GM21737 (cell line): ENCODE results near the gene VPS35.
A peak's percentile ranks its signal among the peaks of the same experiment; 100 is the strongest.

Experiments
- ATAC-seq: cut with Tn5 transposase; IDR thresholded peaks from one replicate; pipeline ENCODE4 v1.9.1; 2021; ENCODE audit warnings: mild to moderate bottlenecking, moderate library complexity; ENCODE audit not compliant: unreplicated experiment

Gene VPS35

GRCh38 chr16:46688654-46689364, at the start of gene VPS35:
TSS of gene VPS35 (minus strand) at chr16:46689178. CDS start at chr16:46689133, 45 bp downstream.
- ATAC-seq: peak; percentile 81

GRCh38 chr16:46737621-46738214, 48.7 kb upstream of the VPS35 start:
- no peak for ATAC-seq

- ATAC-seq: no peak
Observed at GRCh38 chr16:46736695-46737094, 47.7 kb upstream of the VPS35 start.

GRCh38 chr16:46733319-46733830, 44.4 kb upstream of the VPS35 start:
- no peak for ATAC-seq

GRCh38 chr16:46732561-46732960, 43.6 kb upstream of the VPS35 start:
- no peak for ATAC-seq

- ATAC-seq: no peak
Observed at GRCh38 chr16:46731691-46732555, 42.9 kb upstream of the VPS35 start.

GRCh38 chr16:46730801-46731690, 42.1 kb upstream of the VPS35 start:
- ATAC-seq: no peak

GRCh38 chr16:46730126-46730525, 41.1 kb upstream of the VPS35 start:
- no peak for ATAC-seq

GRCh38 chr16:46729326-46729995, 40.5 kb upstream of the VPS35 start:
- no peak for ATAC-seq

- ATAC-seq: no peak
Observed at GRCh38 chr16:46728806-46729205, 39.8 kb upstream of the VPS35 start.

GRCh38 chr16:46727630-46728029, 38.7 kb upstream of the VPS35 start:
- ATAC-seq: no peak

GRCh38 chr16:46727184-46727583, 38.2 kb upstream of the VPS35 start:
- ATAC-seq: no peak

- ATAC-seq: no peak
Observed at GRCh38 chr16:46721885-46722284, 32.9 kb upstream of the VPS35 start.

GRCh38 chr16:46720619-46721018, 31.6 kb upstream of the VPS35 start:
- ATAC-seq: no peak

GRCh38 chr16:46719528-46719927, 30.6 kb upstream of the VPS35 start:
- ATAC-seq: no peak

- ATAC-seq: no peak
Observed at GRCh38 chr16:46718214-46718613, 29.2 kb upstream of the VPS35 start.

- ATAC-seq: no peak
Observed at GRCh38 chr16:46717692-46718091, 28.7 kb upstream of the VPS35 start.

GRCh38 chr16:46715769-46716305, 26.9 kb upstream of the VPS35 start:
- no peak for ATAC-seq

GRCh38 chr16:46714797-46715591, 26.0 kb upstream of the VPS35 start:
- ATAC-seq: no peak
